Measurements from ENCODE around the gene POU5F1.

POU5F1 gene

DNA sequence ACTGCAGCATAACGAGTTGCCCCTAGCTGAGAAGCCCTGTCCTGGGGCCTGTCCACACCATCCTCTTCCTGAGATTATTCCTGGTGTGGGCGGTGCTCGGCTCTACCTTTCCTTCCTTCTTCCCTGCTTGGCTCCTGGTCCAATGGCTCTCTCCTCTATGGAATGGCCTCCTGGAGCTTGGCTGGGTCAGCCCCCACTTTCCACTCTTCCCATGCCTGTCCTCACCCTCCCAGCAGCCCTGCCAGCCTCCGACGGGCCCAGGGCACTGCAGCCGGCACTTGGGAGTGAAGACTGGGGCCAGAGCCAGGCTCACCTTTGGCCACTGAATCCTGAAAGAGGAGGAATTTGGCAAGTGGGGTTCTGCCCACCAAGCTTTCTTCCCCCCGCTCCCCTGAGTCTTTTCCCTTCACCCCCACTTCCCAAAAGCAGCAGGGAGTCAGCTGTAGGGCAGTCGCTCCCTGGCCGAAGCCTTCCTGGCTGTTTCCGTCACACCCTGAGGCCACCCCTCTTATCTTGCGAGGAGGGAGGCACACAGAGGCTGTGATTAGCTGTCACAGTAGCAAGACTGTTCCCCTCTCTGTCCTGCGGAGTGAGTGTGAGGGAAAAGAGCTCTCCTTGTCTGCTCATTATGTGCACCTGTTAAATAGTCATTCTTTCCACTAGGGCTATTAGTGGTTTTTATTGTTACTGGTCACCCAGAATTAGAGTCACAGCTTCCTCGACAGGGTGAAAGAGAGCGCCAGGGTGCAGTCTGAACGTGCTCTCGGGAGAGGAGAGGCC, 43.9 kb downstream of the POU5F1 start:
- Histone ChIP-seq H3K27me3 (ENCODE audit: insufficient read depth, low read depth) (peaks cover 4% of the 10 kb centered on the region; the same call in 1 of the 2 replicates), H3K9ac (no peak overlapping the region), H3K36me3 (ENCODE audit: insufficient read depth) (no peaks in the 10 kb centered on the region), H3K4me3 (IDR thresholded peaks at IDR 0.05; ENCODE audit: insufficient read depth, low read depth, low read length) (no peak overlapping the region), H3K79me2 (ENCODE audit: insufficient read depth, low read depth) (no peaks in the 10 kb centered on the region), H3K27ac (no peak overlapping the region), H2AFZ (ENCODE audit: low read depth) (no peak overlapping the region; the same call in 1 of the 2 replicates), H3K4me2 (no peak overlapping the region; the same call in 1 of the 2 replicates), H3K4me1 (ENCODE audit: low read depth, poor library complexity, severe bottlenecking) (peaks cover 4% of the 10 kb centered on the region), H4K20me1 (ENCODE audit: insufficient read depth) (no peaks in the 10 kb centered on the region)
- TF ChIP-seq, protein P1, sequence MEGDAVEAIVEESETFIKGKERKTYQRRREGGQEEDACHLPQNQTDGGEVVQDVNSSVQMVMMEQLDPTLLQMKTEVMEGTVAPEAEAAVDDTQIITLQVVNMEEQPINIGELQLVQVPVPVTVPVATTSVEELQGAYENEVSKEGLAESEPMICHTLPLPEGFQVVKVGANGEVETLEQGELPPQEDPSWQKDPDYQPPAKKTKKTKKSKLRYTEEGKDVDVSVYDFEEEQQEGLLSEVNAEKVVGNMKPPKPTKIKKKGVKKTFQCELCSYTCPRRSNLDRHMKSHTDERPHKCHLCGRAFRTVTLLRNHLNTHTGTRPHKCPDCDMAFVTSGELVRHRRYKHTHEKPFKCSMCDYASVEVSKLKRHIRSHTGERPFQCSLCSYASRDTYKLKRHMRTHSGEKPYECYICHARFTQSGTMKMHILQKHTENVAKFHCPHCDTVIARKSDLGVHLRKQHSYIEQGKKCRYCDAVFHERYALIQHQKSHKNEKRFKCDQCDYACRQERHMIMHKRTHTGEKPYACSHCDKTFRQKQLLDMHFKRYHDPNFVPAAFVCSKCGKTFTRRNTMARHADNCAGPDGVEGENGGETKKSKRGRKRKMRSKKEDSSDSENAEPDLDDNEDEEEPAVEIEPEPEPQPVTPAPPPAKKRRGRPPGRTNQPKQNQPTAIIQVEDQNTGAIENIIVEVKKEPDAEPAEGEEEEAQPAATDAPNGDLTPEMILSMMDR (conservative IDR thresholded peaks at IDR 0.05; ENCODE audit: low read depth, low read length): no peak

DNA sequence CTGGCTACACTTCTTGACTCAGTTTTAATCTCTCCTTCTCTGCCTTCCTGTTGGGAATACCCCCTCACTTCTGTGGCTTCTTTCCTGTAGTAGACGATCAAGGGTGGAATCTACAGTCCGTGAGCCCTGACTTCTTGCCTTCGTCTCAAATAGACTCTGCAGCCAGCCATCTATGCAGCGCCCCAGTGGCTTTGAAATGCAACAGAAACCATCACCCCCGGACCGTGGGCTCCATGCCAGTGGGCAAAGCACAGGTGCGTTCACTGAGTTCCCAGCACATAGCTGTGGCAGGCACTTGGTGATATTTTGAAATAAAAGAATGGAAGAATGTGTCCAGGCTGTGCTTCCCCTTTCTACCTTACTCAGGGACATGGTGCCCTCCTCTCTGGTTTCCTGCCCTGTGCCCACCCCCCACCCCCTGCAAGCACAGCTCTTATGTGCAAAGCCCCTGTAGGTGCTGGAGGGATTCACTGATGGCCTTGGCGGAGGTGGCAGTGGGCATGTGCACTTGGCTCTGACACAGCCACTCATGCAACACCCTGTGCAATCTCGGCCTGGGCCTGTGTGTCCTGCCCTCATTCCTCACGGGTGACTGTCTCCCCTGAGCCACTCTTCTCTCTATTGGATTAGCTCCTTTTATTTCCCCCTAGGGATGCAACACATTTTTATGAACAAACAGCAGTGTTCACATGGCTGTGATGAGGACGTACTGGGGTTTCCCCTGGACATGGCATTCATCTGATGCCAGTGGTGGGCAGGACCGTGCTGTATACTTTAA, 44.7 kb downstream of the POU5F1 start:
- H3K36me3 ChIP-seq (ENCODE audit: insufficient read depth): no peaks in the 10 kb centered on the region
- no peak overlapping the region for H3K4me3 ChIP-seq (IDR thresholded peaks at IDR 0.05; ENCODE audit: insufficient read depth, low read depth, low read length)
- H3K79me2 ChIP-seq (ENCODE audit: insufficient read depth, low read depth): no peaks in the 10 kb centered on the region
- H3K27me3 ChIP-seq (ENCODE audit: insufficient read depth, low read depth): peaks cover 4% of the 10 kb centered on the region; the same call in 1 of the 2 replicates
- no peak overlapping the region for H3K4me2 ChIP-seq
- TF ChIP-seq, protein P1 (conservative IDR thresholded peaks at IDR 0.05; ENCODE audit: low read depth, low read length): no peak
- H3K9ac ChIP-seq: no peak overlapping the region
- H3K4me1 ChIP-seq (ENCODE audit: low read depth, poor library complexity, severe bottlenecking): peaks cover 4% of the 10 kb centered on the region
- H3K27ac ChIP-seq: no peak overlapping the region
- H4K20me1 ChIP-seq (ENCODE audit: insufficient read depth): no peaks in the 10 kb centered on the region
- H2AFZ ChIP-seq (ENCODE audit: low read depth): no peak overlapping the region

DNA sequence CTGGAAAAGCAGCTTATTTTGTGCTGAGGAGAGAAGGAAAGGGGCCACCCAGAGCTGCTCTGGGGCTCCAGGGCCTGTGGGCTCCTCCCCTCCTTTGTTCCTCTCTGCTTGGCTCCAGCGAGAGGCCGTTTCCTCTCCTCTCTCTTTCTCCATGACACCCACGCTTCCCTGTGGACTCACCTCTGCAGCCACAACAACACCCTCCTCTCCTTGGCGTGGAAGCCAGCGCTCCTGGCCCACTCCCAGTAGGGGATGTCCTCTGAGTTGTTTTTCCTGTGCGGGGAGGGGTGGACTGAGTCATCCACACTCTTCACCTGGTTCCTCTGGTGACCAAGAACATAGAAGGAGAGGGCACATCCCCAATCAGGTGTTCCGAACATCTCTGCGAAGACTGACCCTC, 45.3 kb downstream of the POU5F1 start:
- no peak overlapping the region for H2AFZ ChIP-seq (ENCODE audit: low read depth)
- no peak overlapping the region for H3K9ac ChIP-seq
- H3K4me2 ChIP-seq: no peak overlapping the region
- H3K79me2 ChIP-seq (ENCODE audit: insufficient read depth, low read depth): no peaks in the 10 kb centered on the region
- no peaks in the 10 kb centered on the region for H4K20me1 ChIP-seq (ENCODE audit: insufficient read depth)
- H3K4me1 ChIP-seq (ENCODE audit: low read depth, poor library complexity, severe bottlenecking): peaks cover 4% of the 10 kb centered on the region
- peaks cover 4% of the 10 kb centered on the region; the same call in 1 of the 2 replicates for H3K27me3 ChIP-seq (ENCODE audit: insufficient read depth, low read depth)
- H3K4me3 ChIP-seq (IDR thresholded peaks at IDR 0.05; ENCODE audit: insufficient read depth, low read depth, low read length): no peak overlapping the region
- TF ChIP-seq, protein P1 (conservative IDR thresholded peaks at IDR 0.05; ENCODE audit: low read depth, low read length): no peak
- no peak overlapping the region for H3K27ac ChIP-seq
- no peaks in the 10 kb centered on the region for H3K36me3 ChIP-seq (ENCODE audit: insufficient read depth)

DNA sequence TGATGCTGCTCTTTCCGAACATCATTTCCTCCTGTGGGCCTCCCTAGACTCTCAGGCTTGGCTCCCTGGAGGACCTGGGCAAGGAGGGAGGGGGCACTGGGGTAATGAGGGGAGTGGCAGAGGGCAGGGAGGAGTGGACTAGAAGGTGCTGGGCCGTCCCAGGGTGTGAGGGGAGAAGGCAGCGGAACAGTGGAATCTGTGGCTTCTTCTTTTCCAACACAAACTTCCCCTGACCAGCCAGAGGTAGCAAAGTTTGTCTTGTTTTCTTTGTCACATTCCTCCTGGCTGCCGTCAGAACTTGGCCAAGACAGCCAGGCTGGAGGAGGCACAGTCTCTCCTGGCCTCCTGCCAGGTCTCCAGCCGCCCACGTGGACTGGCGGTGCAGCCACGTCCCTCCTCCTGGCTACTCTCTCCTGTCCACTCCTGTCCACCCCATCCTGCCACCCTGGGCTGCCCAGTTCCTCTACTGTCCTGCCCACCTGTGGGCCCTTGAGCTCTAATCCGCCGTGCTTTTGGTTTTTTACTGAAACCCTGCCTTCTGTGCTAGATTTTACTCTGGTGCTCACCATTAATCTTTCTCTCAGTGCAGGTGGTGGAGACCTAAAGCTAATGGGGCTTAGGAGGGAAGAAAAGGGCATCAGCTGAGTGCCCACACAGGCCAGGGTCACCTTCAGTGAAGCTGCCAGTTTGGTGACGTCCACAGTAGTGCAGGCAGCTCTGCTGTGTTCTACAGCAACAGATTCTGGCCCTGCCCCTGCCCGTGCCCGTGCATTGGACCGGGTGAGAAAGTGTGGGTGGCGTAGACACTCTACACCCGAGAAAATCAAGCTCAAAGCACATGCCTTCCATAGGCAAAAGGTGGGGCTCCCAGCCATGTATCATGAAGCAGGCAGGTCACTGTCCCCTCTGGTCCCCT, 47.4 kb downstream of the POU5F1 start:
- Histone ChIP-seq H3K79me2 (ENCODE audit: insufficient read depth, low read depth) (no peaks in the 10 kb centered on the region), H3K27me3 (ENCODE audit: insufficient read depth, low read depth) (peaks cover 17% of the 10 kb centered on the region; the same call in 1 of the 2 replicates), H3K27ac (no peak overlapping the region), H4K20me1 (ENCODE audit: insufficient read depth) (no peaks in the 10 kb centered on the region), H3K4me2 (no peak overlapping the region), H2AFZ (ENCODE audit: low read depth) (no peak overlapping the region), H3K36me3 (ENCODE audit: insufficient read depth) (no peaks in the 10 kb centered on the region), H3K9ac (no peak overlapping the region), H3K4me1 (ENCODE audit: low read depth, poor library complexity, severe bottlenecking) (peaks cover 4% of the 10 kb centered on the region), H3K4me3 (IDR thresholded peaks at IDR 0.05; ENCODE audit: insufficient read depth, low read depth, low read length) (no peak overlapping the region)
- TF ChIP-seq, protein P1 (conservative IDR thresholded peaks at IDR 0.05; ENCODE audit: low read depth, low read length): no peak
